DOHH2 (cell line): ENCODE data around the gene EHHADH.

ENCODE experiments used
- H3F3A ChIP-seq: fragments of 200-600 bp; sonication (generic), shearing (Covaris generic); 2 replicates; pipeline ENCODE4 v1.6.0; 2016; ENCODE audit warnings: antibody characterized with exemption, mild to moderate bottlenecking; ENCODE audit not compliant: control insufficient read depth, insufficient read depth
- H3K27ac ChIP-seq: fragments of 200-600 bp; sonication (generic); 2 replicates; pipeline ENCODE4 v1.5.1; 2014; ENCODE audit warnings: low read depth, mild to moderate bottlenecking, low read length, moderate library complexity
- H3K27me3 ChIP-seq: fragments of 200-600 bp; sonication (generic); 2 replicates; pipeline ENCODE4 v1.6.1; 2014; ENCODE audit warnings: mild to moderate bottlenecking, low read length, mixed read lengths; ENCODE audit not compliant: control insufficient read depth
- H3K36me3 ChIP-seq: fragments of 200-600 bp; sonication (generic); 2 replicates; pipeline ENCODE4 v1.6.1; 2014; ENCODE audit warnings: mild to moderate bottlenecking, low read length, moderate library complexity, mixed read lengths; ENCODE audit not compliant: control insufficient read depth
- H3K4me1 ChIP-seq: fragments of 200-600 bp; sonication (generic); 2 replicates; pipeline ENCODE4 v1.6.1; 2014; ENCODE audit warnings: mild to moderate bottlenecking, low read length, mixed read lengths; ENCODE audit not compliant: control insufficient read depth
- H3K4me2 ChIP-seq: fragments of 200-600 bp; sonication (generic); 2 replicates; pipeline ENCODE4 v1.6.0; 2014; ENCODE audit warnings: mild to moderate bottlenecking, low read length, moderate library complexity
- H3K4me3 ChIP-seq: fragments of 200-600 bp; sonication (generic); 2 replicates; pipeline ENCODE4 v1.5.1; 2014; ENCODE audit warnings: mild to moderate bottlenecking, low read length, mixed read lengths
- H3K79me2 ChIP-seq: fragments of 200-600 bp; sonication (generic); 2 replicates; pipeline ENCODE4 v1.6.1; 2014; ENCODE audit warnings: mild to moderate bottlenecking, low read length, mixed read lengths; ENCODE audit not compliant: control insufficient read depth
- H3K9me2 ChIP-seq: fragments of 200-600 bp; sonication (generic); replicated peaks from 2 replicates; pipeline ENCODE4 v1.6.1; 2014; ENCODE audit warnings: mild to moderate bottlenecking, low read length, mixed read lengths; ENCODE audit not compliant: control insufficient read depth
- H3K9me3 ChIP-seq: fragments of 200-600 bp; sonication (generic); 2 replicates; pipeline ENCODE4 v1.6.1; 2014; ENCODE audit warnings: antibody characterized with exemption, low read length, mixed read lengths; ENCODE audit not compliant: control insufficient read depth, insufficient read depth
- H4K20me1 ChIP-seq: fragments of 200-600 bp; sonication (generic); 2 replicates; pipeline ENCODE4 v1.6.0; 2014; ENCODE audit warnings: low read depth, mild to moderate bottlenecking, antibody characterized with exemption, low read length, moderate library complexity; ENCODE audit not compliant: control insufficient read depth, insufficient read depth
- EZH2phosphoT487 ChIP-seq: fragments of 200-600 bp; sonication (generic); IDR thresholded peaks from 2 replicates; pipeline ENCODE4 v1.6.1; 2017; ENCODE audit warnings: borderline replicate concordance, mild to moderate bottlenecking, antibody characterized with exemption, low read length, moderate library complexity, mixed read lengths
- TF ChIP-seq, protein P1 (sequence below): fragments of 200-600 bp; sonication (generic); IDR thresholded peaks from one replicate; pipeline ENCODE4 v1.5.1; 2014; ENCODE audit warnings: antibody characterized with exemption, mild to moderate bottlenecking, low read depth, low read length; ENCODE audit not compliant: poor library complexity, severe bottlenecking

The EHHADH gene

DNA sequence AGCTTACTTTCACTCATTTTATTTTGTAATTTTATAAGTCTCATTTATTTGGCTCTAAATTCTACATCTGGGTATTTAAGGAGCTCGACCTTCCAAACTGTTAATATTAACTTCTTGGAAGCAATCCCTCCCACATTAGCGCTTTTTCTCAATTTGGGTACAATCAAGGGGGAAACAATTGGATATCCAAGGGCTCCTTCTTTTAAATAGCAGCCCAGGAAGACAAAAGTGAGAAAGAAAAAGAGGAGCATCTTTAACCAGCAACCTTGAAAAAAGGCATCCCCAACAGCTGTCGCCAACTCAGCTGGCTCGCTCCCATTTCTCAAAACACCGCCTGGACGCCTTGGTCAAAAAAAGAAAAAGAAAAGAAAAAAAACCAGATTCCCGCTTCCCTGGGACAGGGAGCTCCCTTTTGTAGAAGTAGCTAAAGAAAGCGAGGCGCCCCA lies 101.9 kb downstream of the EHHADH start:
- Histone ChIP-seq H3K36me3 (no peaks in the 10 kb centered on the region), H3K4me3 (peak overlapping the region; percentile 49), H4K20me1 (no peaks in the 10 kb centered on the region), H3K4me2 (peak overlapping the region; percentile 59), H3K9me3 (no peaks in the 10 kb centered on the region), H3K4me1 (no peaks in the 10 kb centered on the region), H3K27ac (no peak overlapping the region), H3K9me2 (no peaks in the 10 kb centered on the region), H3K27me3 (peaks cover 31% of the 10 kb centered on the region), H3K79me2 (no peaks in the 10 kb centered on the region), H3F3A (no peaks in the 10 kb centered on the region)
- TF ChIP-seq, protein P1, sequence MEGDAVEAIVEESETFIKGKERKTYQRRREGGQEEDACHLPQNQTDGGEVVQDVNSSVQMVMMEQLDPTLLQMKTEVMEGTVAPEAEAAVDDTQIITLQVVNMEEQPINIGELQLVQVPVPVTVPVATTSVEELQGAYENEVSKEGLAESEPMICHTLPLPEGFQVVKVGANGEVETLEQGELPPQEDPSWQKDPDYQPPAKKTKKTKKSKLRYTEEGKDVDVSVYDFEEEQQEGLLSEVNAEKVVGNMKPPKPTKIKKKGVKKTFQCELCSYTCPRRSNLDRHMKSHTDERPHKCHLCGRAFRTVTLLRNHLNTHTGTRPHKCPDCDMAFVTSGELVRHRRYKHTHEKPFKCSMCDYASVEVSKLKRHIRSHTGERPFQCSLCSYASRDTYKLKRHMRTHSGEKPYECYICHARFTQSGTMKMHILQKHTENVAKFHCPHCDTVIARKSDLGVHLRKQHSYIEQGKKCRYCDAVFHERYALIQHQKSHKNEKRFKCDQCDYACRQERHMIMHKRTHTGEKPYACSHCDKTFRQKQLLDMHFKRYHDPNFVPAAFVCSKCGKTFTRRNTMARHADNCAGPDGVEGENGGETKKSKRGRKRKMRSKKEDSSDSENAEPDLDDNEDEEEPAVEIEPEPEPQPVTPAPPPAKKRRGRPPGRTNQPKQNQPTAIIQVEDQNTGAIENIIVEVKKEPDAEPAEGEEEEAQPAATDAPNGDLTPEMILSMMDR, result no peak
- no peak for TF ChIP-seq EZH2phosphoT487

DNA sequence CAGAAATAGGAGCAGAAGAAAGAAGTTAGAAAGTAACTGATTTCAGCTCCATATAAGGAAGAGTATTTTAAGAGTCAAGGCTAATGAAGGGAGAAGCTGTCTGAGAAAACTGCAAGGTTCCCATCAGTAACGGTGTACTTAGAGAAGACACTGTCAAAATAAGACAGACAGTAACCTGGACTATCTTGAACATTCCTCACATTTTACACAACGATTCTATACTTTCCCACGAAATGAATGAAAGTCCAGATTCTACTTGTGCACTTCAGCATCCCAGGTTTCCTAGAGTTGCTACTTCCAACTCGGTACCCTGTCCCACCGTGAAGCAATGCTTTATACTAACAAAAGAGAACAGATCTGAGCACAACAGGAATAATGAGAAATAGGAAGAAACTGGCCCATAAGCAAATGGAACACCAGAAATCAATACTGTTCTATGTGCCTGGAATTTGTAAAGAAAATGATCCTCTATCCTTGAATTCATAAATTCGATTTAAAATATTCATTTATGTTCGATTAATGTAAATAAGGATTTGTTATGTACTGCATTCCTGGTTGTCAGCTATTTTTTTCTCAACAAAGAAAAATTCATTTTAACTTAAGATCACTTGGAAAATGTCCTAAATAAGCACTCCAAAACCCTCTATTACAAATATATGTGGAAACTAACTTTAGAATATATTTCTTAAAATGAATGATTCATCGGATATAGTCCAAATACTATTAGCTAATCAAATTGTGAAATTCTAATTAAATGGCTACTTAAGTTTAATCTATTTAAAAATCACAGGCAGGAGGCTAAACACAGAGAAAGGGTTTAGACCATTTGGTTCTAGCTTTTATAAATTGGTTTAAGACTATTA lies 102.5 kb downstream of the EHHADH start:
- no peaks in the 10 kb centered on the region for H3K36me3 ChIP-seq
- TF ChIP-seq, protein P1, result no peak
- no peak for TF ChIP-seq EZH2phosphoT487
- no peaks in the 10 kb centered on the region for H3K79me2 ChIP-seq
- H3K4me1 ChIP-seq, result no peaks in the 10 kb centered on the region
- H3K27ac ChIP-seq, result no peak overlapping the region
- H3K9me3 ChIP-seq, result no peaks in the 10 kb centered on the region; the same call in 1 of the 2 replicates
- no peak overlapping the region for H3K4me2 ChIP-seq
- H3K27me3 ChIP-seq, result peaks cover 29% of the 10 kb centered on the region
- no peaks in the 10 kb centered on the region for H3F3A ChIP-seq
- no peaks in the 10 kb centered on the region for H3K9me2 ChIP-seq
- no peaks in the 10 kb centered on the region for H4K20me1 ChIP-seq
- no peak overlapping the region for H3K4me3 ChIP-seq

DNA sequence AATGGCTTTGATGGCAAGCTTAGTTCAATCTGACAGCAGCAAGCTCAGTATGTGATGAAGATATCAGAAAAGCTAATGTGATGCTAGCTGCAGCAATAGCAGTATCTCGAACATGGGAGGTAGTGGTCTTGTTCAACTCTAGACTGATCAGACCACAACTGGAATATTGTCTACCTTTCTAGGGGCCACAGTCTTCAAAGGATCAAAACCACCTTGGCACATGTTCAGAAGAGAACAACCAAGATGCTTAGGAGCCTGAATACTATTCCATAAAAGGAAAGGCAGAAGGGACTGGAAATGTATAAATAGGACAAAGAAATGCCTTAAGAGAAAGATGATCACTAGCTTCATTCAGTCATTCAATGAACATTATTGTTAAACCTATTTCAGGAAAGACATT lies 103.3 kb downstream of the EHHADH start:
- no peak overlapping the region for H3K4me3 ChIP-seq
- no peaks in the 10 kb centered on the region; the same call in 1 of the 2 replicates for H3K9me3 ChIP-seq
- no peak overlapping the region for H3K4me2 ChIP-seq
- no peaks in the 10 kb centered on the region for H3K4me1 ChIP-seq
- H3K79me2 ChIP-seq, result no peaks in the 10 kb centered on the region
- no peak for TF ChIP-seq EZH2phosphoT487
- TF ChIP-seq, protein P1, result no peak
- no peaks in the 10 kb centered on the region for H3F3A ChIP-seq
- no peaks in the 10 kb centered on the region for H4K20me1 ChIP-seq
- H3K9me2 ChIP-seq, result no peaks in the 10 kb centered on the region
- H3K27ac ChIP-seq, result no peak overlapping the region
- no peaks in the 10 kb centered on the region for H3K36me3 ChIP-seq
- H3K27me3 ChIP-seq, result peaks cover 29% of the 10 kb centered on the region
